ENCODE measurements around the gene GATB.

Gene GATB

GRCh38 chr4:151799417-151800012 lies 38.7 kb upstream of the GATB start:
- no peak overlapping the region for H3K27ac ChIP-seq (replicated peaks)
- no peak for TF ChIP-seq SPI1 (IDR thresholded peaks at IDR 0.05; ENCODE audit: borderline replicate concordance, low read depth)
- TF ChIP-seq GABPA (IDR thresholded peaks at IDR 0.05; ENCODE audit: low read depth), result no peak
- TF ChIP-seq REST (IDR thresholded peaks at IDR 0.05; ENCODE audit: insufficient replicate concordance, low read depth), result no peak
- TF ChIP-seq CTCF (IDR thresholded peaks at IDR 0.05; ENCODE audit: insufficient read depth, low read length), result no peak
- no peak for TF ChIP-seq POLR2AphosphoS5 (IDR thresholded peaks at IDR 0.05; ENCODE audit: low read depth)
- H3K27me3 ChIP-seq (ENCODE audit: insufficient read depth, poor library complexity, severe bottlenecking), result no peaks in the 10 kb centered on the region
- no peak overlapping the region for H3K4me3 ChIP-seq (replicated peaks; ENCODE audit: insufficient read depth, low read length)
- no peak for DNase-seq (ENCODE audit: low read depth in 1 of 2, low spot score in 1 of 2)

GRCh38 chr4:151798678-151799416 lies 38.0 kb upstream of the GATB start:
- no peak overlapping the region for H3K27ac ChIP-seq (replicated peaks)
- H3K27me3 ChIP-seq (ENCODE audit: insufficient read depth, poor library complexity, severe bottlenecking), result no peaks in the 10 kb centered on the region
- H3K4me3 ChIP-seq (replicated peaks; ENCODE audit: insufficient read depth, low read length), result no peak overlapping the region
- TF ChIP-seq REST (IDR thresholded peaks at IDR 0.05; ENCODE audit: insufficient replicate concordance, low read depth) (no peak), CTCF (IDR thresholded peaks at IDR 0.05; ENCODE audit: insufficient read depth, low read length) (no peak), POLR2AphosphoS5 (IDR thresholded peaks at IDR 0.05; ENCODE audit: low read depth) (no peak), GABPA (IDR thresholded peaks at IDR 0.05; ENCODE audit: low read depth) (no peak), SPI1 (IDR thresholded peaks at IDR 0.05; ENCODE audit: borderline replicate concordance, low read depth) (no peak)
- no peak for DNase-seq (ENCODE audit: low read depth in 1 of 2, low spot score in 1 of 2)

GRCh38 chr4:151797853-151798252 lies 37.0 kb upstream of the GATB start:
- H3K27me3 ChIP-seq (ENCODE audit: insufficient read depth, poor library complexity, severe bottlenecking), result no peaks in the 10 kb centered on the region
- no peak overlapping the region for H3K4me3 ChIP-seq (replicated peaks; ENCODE audit: insufficient read depth, low read length)
- TF ChIP-seq SPI1 (IDR thresholded peaks at IDR 0.05; ENCODE audit: borderline replicate concordance, low read depth) (no peak), POLR2AphosphoS5 (IDR thresholded peaks at IDR 0.05; ENCODE audit: low read depth) (no peak), CTCF (IDR thresholded peaks at IDR 0.05; ENCODE audit: insufficient read depth, low read length) (no peak), GABPA (IDR thresholded peaks at IDR 0.05; ENCODE audit: low read depth) (no peak), REST (IDR thresholded peaks at IDR 0.05; ENCODE audit: insufficient replicate concordance, low read depth) (no peak)
- DNase-seq (ENCODE audit: low read depth in 1 of 2, low spot score in 1 of 2), result no peak
- no peak overlapping the region for H3K27ac ChIP-seq (replicated peaks)

Measured in HL-60 (cell line).